ENCODE measurements around the gene TRERF1.
A peak's percentile ranks its signal among the peaks of the same experiment; 100 is the strongest.

Gene TRERF1

GRCh38 chr6:42366999-42367352 is 84.8 kb downstream of the TRERF1 start:
- Histone ChIP-seq H2AFZ (ENCODE audit: low read length) (peak overlapping the region; percentile 54), H3K36me3 (replicated peaks; ENCODE audit: insufficient read depth, low read length) (no peaks in the 10 kb centered on the region), H3K27me3 (replicated peaks; ENCODE audit: insufficient read depth, low read length) (no peaks in the 10 kb centered on the region), H3K4me3 (ENCODE audit: low read length) (peak overlapping the region; percentile 33), H3K4me1 (ENCODE audit: low read length) (peaks cover 48% of the 10 kb centered on the region), H3K9me2 (replicated peaks; ENCODE audit: insufficient read depth, low read length) (no peaks in the 10 kb centered on the region), H3F3A (ENCODE audit: insufficient read depth, low read length) (peaks cover 25% of the 10 kb centered on the region), H3K4me2 (ENCODE audit: low read depth, low read length) (peak overlapping the region; percentile 72), H3K9me3 (replicated peaks; ENCODE audit: insufficient read depth, low read length) (no peaks in the 10 kb centered on the region), H4K20me1 (ENCODE audit: insufficient read depth, low read length) (no peaks in the 10 kb centered on the region), H3K79me2 (ENCODE audit: low read length) (peaks cover 23% of the 10 kb centered on the region), H3K9ac (ENCODE audit: low read length) (peak overlapping the region; percentile 57), H3K27ac (ENCODE audit: low read length) (peak overlapping the region; percentile 96)
- no peak for TF ChIP-seq EZH2 (optimal IDR thresholded peaks at IDR 0.05; ENCODE audit: low read depth, low read length)
- TF ChIP-seq CTCF (IDR thresholded peaks at IDR 0.05; ENCODE audit: low read length) = no peak
- no peak for TF ChIP-seq EZH2phosphoT487 (IDR thresholded peaks at IDR 0.05; ENCODE audit: low read length)
- no peak for DNase-seq

- no peak overlapping the region for H3K4me3 ChIP-seq (ENCODE audit: low read length)
- H3K36me3 ChIP-seq (replicated peaks; ENCODE audit: insufficient read depth, low read length) = no peaks in the 10 kb centered on the region
- peaks cover 48% of the 10 kb centered on the region for H3K4me1 ChIP-seq (ENCODE audit: low read length)
- no peaks in the 10 kb centered on the region for H4K20me1 ChIP-seq (ENCODE audit: insufficient read depth, low read length)
- H3K27ac ChIP-seq (ENCODE audit: low read length) = peak overlapping the region; percentile 96
- peaks cover 23% of the 10 kb centered on the region for H3K79me2 ChIP-seq (ENCODE audit: low read length)
- no peaks in the 10 kb centered on the region for H3K9me2 ChIP-seq (replicated peaks; ENCODE audit: insufficient read depth, low read length)
- H2AFZ ChIP-seq (ENCODE audit: low read length) = peak overlapping the region; percentile 54
- H3K27me3 ChIP-seq (replicated peaks; ENCODE audit: insufficient read depth, low read length) = no peaks in the 10 kb centered on the region
- peak overlapping the region; percentile 57 for H3K9ac ChIP-seq (ENCODE audit: low read length)
- TF ChIP-seq EZH2 (optimal IDR thresholded peaks at IDR 0.05; ENCODE audit: low read depth, low read length) = no peak
- TF ChIP-seq EZH2phosphoT487 (IDR thresholded peaks at IDR 0.05; ENCODE audit: low read length) = no peak
- TF ChIP-seq CTCF (IDR thresholded peaks at IDR 0.05; ENCODE audit: low read length) = no peak
- DNase-seq = peak; percentile 69
- H3K4me2 ChIP-seq (ENCODE audit: low read depth, low read length) = peak overlapping the region; percentile 72
- H3F3A ChIP-seq (ENCODE audit: insufficient read depth, low read length) = peaks cover 25% of the 10 kb centered on the region
- no peaks in the 10 kb centered on the region for H3K9me3 ChIP-seq (replicated peaks; ENCODE audit: insufficient read depth, low read length)
Measured at GRCh38 chr6:42366011-42366705, 85.6 kb downstream of the TRERF1 start.

GRCh38 chr6:42365021-42365420 is 86.7 kb downstream of the TRERF1 start:
- peaks cover 25% of the 10 kb centered on the region for H3F3A ChIP-seq (ENCODE audit: insufficient read depth, low read length)
- no peak overlapping the region for H3K4me3 ChIP-seq (ENCODE audit: low read length)
- H3K9me2 ChIP-seq (replicated peaks; ENCODE audit: insufficient read depth, low read length) = no peaks in the 10 kb centered on the region
- H3K27me3 ChIP-seq (replicated peaks; ENCODE audit: insufficient read depth, low read length) = no peaks in the 10 kb centered on the region
- DNase-seq = no peak
- no peak overlapping the region for H2AFZ ChIP-seq (ENCODE audit: low read length)
- H3K36me3 ChIP-seq (replicated peaks; ENCODE audit: insufficient read depth, low read length) = no peaks in the 10 kb centered on the region
- no peaks in the 10 kb centered on the region for H3K9me3 ChIP-seq (replicated peaks; ENCODE audit: insufficient read depth, low read length)
- no peak overlapping the region for H3K4me2 ChIP-seq (ENCODE audit: low read depth, low read length)
- H3K27ac ChIP-seq (ENCODE audit: low read length) = no peak overlapping the region
- peaks cover 23% of the 10 kb centered on the region for H3K79me2 ChIP-seq (ENCODE audit: low read length)
- TF ChIP-seq CTCF (IDR thresholded peaks at IDR 0.05; ENCODE audit: low read length) = no peak
- no peak overlapping the region for H3K9ac ChIP-seq (ENCODE audit: low read length)
- H3K4me1 ChIP-seq (ENCODE audit: low read length) = peaks cover 47% of the 10 kb centered on the region
- H4K20me1 ChIP-seq (ENCODE audit: insufficient read depth, low read length) = no peaks in the 10 kb centered on the region

Measured in MM.1S (cell line).